GM19043 (cell line): Measurements from ENCODE around the gene MTHFD2L.

Experiments used
- ATAC-seq: cut with Tn5 transposase; IDR thresholded peaks from one replicate; pipeline ENCODE4 v1.9.1; 2021; ENCODE audit warnings: low read depth; ENCODE audit not compliant: unreplicated experiment

The MTHFD2L gene

DNA sequence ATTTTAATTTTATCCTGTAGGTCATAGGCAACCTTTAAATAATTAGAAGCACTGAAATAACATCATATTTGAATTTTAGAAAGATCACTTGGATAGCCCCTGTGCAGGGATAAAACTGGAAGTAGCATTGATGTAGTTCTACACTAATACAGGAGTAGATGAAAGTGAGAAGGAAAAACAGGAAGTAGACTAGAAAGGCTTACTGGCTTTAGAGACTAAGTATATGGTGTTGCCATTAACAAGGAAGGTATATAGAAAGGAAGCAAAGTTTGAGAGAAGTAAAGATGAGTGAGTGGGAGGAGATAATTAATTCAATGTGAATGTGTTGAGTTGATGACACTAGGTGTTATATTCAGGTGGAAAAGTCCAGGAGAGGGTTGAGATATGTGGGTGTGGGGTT is 77.2 kb downstream of the MTHFD2L start:
- ATAC-seq = no peak

DNA sequence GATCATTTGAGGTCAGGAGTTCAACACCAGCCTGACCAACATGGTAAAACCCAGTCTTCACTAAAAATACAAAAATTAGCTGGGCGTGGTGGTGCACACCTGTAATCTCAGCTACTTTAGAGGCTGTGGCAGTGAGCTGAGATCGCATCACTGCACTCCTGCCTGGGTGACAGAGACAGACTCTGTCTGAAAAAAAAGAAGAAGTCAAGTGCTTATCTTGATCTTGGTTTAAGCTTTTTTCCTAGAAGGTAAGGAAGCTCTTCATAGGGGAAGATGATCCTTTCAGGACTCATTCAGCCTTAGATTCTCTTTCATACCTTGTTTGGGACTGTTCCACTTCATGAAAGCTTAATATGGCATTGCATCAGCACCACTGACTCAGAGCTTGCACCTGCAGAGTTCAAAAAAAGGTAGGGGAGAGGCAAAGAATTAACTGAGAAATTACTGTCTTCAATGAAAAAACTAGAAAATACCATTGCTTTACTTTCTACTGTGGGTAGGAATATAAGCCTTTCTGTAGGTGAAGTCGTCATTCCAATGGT is 79.6 kb downstream of the MTHFD2L start:
- ATAC-seq = no peak

DNA sequence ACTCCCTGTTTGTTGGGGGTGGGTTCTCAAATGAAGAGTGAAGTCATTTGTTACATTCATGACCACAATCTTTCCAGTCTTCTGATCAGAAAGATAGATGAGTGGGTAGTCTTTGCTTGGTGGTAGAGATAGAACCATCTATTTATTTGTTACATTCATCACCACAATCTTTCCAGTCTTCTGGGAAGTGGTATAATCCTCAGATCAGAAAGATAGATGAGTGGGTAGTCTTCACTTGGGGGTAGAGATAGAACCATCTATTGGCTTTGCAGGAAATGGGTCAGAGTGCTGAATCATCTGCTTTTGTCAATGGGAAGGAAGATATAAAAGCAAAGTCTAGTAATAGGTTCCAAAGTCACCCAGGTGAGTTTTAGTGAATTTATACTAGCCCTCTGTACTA is 86.1 kb downstream of the MTHFD2L start:
- no peak for ATAC-seq

DNA sequence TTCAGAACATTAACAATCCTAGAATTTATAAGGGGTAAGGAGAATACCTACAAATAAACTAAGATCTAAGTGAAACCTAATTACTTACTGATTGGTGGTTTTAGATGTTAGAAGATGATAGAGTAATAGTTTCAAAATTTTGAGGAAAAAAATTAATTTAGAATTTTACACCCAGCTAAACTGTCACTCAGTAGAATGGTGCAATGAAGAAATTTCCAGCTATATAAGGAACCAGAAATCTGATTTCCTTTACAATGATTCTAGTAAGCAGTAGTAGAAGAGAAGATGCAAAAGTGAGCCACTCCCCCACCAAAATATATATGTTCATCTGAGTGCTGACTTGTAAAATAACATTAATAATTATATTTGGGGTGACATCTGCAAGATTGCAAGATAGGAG is 95.0 kb downstream of the MTHFD2L start:
- no peak for ATAC-seq

DNA sequence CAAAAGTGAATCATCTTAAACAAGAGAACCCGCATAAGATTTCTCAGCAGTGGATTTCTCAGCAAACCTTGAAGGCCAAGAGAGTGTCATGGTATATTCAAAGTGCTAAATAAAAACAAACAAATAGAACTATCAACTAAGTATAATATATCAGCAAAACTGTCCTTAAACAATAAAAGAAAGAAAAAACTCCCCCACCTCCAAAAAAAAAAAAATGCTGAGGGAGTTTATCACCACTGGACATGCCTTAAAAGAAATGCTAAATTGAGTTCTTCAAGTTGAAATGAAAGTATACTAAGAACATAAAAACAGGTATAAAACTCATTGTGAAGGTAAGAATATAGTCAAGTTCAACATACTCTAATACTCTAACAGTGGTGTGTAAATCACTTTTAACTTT is 96.5 kb downstream of the MTHFD2L start:
- no peak for ATAC-seq

DNA sequence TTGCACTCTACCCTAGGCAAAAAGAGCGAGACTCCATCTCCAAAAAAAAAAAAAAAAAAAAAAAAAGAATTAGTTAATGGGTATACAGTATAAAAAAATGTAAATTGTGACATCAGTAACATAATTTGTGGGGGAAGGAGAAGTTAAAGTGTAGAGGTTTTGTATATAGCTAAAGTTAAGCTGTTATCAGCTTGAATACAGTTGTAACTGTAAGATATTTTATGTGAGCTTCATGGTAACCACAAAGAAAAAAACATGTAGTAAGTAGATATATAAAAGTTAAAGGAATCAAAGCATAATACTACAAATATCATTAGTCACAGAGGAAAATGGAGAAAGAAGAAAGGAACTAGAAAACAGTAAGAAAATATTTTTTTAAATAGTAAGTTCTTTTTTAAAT is 97.2 kb downstream of the MTHFD2L start:
- ATAC-seq = no peak

DNA sequence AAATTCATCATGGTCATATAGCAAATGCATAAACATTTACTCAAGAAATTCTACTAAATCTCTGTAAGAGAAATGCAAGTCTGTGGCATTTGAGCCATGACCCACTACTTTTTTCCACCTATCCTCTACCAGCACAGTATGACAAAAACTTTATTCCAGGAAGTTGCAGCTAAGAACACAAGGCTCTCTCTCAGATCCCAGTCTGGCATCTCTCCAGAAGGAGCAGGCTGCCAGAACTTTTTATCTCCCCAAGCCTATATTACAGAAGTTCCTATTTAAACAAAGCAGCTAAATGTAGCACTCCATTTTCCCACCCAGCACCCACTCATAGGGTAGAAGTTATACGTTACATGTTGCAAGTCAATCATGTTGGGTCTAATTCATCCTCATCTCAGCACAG is 101.0 kb downstream of the MTHFD2L start:
- no peak for ATAC-seq

DNA sequence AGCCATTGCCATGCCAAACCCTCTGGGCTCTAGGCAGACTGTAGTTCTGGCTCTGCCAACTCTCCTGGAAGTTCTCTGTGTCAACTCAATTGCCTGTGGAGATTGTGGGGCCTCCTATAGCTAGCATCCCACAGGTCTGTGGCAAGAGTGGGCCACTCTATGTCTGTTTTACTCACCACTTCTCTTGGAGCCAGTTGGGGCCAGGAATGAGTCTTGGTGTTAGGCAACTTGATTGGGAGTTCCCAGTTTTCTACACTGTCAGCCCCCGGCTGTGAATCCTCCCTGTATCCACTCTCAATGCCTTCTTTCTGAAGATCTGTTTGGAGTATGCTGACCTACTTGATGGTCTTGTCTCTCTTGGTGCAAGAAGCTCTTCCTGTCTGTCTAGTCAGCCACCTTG is 102.1 kb downstream of the MTHFD2L start:
- ATAC-seq = no peak

DNA sequence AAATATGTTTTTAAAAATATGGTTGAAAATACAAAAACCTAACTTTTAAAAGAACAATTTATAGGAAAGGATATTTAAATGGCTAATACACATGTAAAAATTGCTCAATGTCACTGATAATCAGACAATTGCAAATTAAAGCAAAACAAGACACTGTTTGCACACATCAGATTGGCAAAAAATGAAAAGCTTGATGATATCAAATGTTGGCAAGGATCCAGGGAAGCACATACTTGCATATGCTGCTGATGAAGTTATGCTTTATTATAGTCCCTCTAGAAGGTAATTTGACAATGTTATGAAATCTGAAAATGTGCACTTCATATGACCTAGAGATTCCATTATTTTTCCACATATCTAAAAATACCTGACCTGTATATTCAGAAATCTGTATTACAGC is 104.6 kb downstream of the MTHFD2L start:
- no peak for ATAC-seq

DNA sequence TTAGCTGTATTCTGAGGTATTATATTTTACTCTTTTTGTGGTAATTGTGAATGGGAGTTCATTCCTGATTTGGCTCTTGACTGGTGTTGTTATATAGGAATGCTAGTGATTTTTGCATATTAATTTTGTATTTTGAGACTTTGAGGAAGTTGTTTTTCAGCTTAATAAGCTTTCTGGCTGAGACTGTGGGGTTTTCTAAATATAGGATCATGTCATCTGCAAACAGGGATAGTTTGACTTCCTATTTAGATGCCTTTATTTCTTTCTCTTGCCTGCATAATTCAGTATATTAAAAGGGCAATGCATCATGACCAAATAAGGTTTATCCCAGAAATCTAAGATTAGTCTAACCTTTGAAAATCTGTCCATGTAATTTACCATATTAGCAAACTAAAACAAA is 105.6 kb downstream of the MTHFD2L start:
- ATAC-seq = no peak

DNA sequence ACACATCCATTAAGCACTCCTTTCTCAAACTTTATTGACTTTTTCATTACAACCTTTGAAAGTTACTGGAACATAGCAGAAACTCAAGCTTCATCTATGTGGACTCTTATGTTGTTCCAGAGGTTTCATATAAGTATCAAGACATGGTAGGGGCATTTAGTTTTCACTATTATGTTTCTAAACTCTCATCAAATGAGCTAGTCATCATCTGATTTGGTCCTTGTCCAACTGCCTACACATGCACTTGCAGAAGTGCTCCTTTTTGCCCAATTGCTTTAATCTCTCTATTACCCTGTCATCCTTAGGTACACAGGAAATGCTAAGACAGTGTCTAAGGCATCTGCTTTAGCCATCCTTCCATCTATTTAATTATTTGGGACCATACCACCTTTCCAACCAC is 108.2 kb downstream of the MTHFD2L start:
- ATAC-seq = no peak

DNA sequence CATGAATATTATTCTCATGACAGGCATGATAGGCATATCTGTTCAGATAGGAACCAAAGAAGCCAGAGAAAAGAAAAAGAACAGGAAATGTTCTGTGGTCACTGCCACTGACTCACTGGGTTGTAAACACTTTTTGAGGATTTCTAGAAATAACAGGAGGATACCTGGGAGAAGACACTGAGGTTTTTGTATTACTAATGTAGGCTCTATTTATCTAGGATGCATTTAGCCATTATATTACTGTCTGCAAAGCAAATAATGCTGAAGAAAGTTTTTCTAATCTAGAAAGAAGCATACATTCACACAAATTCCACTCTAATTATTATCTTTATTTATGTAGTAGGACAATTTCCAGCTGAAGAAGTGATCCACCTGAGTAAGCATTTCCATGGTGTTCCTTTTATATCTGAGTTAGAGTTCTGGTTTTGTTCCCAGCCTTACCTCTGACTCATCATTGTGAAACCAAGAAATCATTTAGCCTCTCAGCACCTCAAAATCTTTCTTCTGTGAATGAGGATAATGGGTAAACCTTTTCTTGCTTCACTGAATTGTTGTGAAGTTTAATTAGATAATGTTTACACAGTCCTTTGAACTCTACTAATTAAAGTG is 110.2 kb downstream of the MTHFD2L start:
- no peak for ATAC-seq

DNA sequence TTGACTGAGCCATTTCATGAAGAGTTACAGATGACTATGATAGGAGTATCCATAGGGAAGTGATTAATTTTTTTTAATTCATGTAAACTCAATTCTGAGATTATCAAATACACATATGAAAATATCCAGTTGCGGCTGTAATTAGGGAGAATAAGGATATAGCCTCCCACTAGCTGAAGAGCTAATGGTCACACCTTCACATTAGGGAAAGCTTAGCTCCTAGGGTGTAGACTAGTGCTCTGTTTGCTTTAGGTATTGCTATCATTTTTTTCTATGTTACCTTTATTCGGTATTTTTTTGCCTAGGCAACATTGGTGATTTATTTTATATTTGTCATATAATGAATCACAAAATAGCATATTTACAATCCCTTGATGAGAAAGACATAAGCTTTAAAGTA is 110.7 kb downstream of the MTHFD2L start:
- no peak for ATAC-seq

DNA sequence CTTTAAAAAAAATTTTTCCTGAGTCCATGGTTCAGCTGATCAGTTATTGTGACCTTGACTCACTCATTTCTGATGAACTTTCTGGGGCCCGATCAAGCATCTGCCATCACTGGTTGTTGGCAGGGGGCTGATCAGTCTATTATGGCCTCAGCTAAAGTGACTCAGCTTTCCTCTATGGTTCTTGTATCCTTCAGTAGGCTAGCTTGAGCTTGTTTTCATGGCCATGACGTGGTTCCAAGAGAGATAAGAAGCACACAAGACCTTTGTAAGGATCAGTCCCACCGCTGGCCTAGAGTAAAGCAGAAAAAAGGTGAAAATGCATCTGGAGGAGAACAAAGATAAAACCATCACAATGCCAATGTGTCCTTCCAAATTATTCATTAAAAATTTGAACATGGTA is 120.6 kb downstream of the MTHFD2L start:
- ATAC-seq = no peak

DNA sequence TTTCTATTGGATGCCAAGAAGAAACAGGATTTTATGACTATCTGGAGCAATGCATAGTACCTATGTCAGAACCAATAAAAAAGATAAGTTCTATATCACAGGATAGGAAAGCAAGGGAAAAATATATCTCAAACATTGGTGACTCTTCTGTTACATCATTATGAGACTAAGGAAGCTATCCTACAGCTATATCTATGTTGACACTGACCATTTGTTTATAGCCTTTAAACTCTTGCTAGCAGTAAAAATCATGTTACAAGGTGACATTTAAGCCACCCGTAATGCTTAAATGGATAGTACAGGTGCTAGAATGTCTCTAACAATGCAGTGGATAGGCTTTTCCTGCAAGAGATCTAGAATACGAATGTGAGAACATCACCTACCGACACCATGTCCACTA is 121.8 kb downstream of the MTHFD2L start:
- no peak for ATAC-seq

DNA sequence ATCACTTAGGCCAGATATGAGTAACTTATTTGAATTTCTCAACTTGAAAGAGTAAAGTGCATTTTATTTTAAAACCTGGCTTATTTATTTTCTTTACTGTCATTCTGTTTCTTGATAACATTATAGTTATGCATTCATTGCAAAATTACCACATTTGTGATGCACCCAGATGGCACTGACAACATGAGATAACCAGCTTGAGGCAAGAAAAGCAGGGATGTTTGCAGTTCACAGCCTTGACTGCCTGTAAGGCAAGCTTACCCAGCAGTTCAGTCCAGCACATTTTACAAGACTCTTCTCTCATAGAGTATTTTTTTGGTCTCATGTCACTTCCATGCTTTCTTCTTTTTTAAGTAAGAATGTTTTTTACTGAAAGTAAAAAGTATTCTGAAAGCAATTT is 125.0 kb downstream of the MTHFD2L start:
- no peak for ATAC-seq

DNA sequence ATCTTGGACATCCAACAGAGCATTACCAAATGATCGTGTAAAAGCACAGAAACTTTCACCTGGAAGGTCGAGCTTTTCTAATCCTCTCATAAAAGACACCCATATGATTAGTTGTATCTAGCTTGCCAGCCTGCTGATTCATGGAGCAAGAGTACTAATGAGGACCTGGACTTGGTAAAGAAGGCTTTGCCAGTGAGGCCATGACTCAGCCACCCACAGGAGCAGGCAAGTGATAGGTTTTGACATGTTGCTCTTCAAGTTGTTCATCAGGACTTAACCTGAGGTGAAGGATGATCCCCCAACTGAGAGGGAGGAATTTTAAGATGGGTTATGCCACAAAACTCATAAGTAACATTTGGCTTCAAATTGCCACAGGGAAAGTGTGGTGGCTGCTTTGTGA is 125.7 kb downstream of the MTHFD2L start:
- no peak for ATAC-seq

DNA sequence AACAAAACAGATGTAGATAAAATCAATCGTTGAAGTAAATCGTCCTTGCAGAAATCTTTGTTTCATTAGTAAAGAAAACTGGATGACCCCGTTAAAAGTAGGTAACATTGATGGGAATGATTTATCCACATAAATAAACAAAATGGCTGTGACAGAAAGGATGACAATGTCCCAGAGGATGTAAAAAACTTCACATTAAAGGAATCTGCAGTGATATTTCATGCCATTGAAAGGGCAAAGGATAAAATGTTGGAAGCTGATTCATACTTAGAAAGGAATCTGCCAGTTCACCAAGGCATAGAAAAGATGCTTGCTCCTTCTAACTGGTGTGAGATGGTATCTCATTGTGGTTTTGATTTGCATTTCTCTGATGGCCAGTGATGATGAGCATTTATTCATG is 126.1 kb downstream of the MTHFD2L start:
- ATAC-seq = no peak

DNA sequence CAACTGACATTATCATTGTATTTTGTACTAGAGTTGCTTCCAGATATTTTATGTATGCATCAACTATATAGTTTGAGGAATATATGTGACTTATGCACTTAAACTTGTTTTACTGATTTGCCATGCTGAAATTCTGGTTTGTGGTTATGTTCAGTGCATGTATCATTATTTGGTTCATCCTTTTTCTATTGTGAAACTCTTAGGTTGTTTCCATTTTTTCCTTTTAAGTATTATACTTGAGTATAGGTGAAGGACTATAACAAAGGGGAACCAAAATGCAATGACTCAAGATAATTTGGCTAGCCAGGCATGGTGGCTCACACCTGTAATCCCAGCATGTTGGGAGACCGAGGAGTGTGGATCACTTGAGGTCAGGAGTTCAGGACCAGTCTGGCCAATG is 129.2 kb downstream of the MTHFD2L start:
- no peak for ATAC-seq

DNA sequence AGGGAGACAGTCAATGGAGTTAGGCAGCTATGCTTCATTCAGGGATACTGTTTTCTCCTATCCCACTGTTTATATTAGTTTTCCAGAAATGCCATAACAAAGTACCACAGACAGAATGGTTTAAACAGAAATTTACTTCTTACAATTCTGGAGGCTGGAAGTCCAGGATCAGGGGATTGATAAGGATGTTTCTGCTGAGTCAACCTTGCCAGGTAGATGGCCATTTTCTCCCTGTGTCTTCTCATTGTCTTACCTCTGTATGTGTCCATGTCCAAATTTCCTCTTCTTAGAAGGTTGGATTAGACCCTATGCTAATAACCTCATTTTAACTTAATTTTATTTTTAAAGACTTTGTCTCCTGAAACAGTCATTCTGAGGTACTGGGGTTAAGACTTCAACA is 129.9 kb downstream of the MTHFD2L start:
- ATAC-seq = no peak

DNA sequence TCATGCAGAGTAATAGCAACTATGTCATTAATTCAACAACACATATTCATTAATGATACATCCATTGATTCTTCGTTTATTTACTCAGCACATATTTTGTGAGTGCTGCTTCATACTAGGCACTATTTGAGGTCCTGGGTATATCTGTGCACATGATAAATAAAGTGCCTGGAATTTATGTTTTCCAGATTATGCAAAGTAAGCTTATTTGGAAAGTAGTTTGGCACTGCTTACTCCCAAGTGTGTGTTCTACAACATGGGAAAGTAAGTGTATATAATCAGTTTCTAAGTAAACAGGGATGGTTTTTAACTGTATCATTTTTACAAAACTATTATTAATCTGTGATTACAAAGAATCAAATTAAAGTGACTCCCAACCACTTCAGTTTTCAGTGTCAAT is 133.6 kb downstream of the MTHFD2L start:
- no peak for ATAC-seq

DNA sequence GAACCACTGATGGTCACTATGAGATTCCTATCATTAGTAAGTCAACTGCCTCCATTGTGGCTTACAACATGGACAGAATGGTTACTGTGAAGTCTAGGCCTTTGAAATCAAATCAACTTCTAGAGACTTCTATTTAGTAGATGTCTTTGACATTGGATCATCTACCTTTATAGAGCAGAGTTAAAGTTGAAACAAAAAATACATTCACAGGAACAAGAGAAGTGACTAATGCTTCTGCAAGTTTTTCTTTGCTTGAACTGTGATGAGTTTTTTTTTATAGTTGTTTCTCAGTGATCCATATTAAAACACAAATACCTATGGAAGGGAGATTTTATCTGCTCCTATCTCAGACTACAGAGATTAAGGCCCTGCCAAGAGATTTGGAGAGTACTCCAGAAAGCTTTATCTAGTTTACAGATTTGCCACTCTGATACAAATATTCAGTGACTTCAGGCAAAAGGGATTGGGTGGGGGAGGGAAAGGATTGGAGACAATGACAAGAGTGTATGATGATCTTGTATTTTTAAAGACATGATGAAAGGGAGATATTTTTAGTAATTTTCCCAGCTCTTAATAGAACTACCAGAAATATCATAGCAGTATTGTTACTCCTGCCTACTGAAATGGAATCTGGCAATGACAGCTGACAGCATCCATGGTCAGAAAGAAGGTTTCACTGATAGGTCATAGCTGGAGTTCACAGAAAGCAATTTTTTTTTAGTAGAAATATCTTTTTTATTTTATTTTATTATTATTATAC is 134.4 kb downstream of the MTHFD2L start:
- ATAC-seq = no peak
